GM18499 (cell line): ENCODE results near the gene ITSN1.
"Not testable (repeated sequence)": the region's sequence is repeated elsewhere in the genome, so short reads cannot be mapped to it uniquely, and the experiment has no call there.

Experiments
- ATAC-seq: cut with Tn5 transposase; IDR thresholded peaks from one replicate; pipeline ENCODE4 v1.9.1; 2021; ENCODE audit warnings: moderate number of reproducible peaks; ENCODE audit not compliant: insufficient read depth, unreplicated experiment

Gene ITSN1

DNA sequence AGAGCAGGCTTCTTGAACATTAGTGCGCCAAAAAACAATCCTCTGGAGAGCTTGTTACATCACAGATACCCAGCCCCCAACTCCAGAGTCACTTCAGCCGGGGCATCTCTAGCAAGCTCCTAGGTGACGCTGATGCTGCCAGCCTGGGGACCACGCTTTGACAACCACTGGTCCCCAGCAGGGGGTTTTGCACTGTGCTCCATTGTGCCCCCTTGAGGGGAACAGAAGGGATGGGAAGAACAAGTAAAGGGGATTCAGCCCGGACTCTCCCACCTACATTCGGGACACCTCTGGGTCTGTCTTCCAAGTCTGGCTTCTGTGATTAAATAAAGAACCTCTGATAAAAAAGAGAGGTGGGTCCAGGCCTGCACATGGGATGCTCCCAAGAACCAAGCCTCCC is 212.9 kb downstream of the ITSN1 start:
- no peak for ATAC-seq

DNA sequence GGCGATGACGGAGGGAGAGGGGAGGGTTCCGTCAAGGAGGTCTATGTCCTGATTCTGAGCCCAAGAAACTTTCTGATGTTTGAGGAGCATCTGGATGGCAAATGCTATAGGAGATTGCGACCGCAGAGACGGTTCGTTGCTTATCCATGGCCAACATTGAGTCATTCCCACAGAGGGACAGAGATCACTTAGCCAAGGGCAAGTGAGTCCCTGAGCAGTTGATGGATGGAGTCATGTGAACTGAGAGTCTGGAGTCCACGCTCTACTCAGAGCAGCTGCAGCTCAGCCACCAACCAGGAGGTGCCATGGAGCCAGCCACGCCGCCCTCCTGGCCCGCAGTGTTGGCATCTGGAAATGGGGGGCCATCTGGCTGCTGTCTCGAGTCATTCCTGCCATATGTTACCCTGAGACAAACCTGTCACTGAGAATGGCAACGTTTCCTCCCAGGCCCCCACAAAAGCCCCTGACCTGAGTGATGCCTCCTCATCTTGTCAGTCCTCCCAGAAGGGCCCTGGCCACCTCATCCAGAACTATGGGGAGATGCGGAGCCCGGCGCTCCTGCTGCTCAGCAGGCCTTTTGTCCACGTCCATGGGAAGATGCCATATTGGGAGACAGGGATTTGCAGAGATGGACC is 214.7 kb downstream of the ITSN1 start:
- no peak for ATAC-seq

DNA sequence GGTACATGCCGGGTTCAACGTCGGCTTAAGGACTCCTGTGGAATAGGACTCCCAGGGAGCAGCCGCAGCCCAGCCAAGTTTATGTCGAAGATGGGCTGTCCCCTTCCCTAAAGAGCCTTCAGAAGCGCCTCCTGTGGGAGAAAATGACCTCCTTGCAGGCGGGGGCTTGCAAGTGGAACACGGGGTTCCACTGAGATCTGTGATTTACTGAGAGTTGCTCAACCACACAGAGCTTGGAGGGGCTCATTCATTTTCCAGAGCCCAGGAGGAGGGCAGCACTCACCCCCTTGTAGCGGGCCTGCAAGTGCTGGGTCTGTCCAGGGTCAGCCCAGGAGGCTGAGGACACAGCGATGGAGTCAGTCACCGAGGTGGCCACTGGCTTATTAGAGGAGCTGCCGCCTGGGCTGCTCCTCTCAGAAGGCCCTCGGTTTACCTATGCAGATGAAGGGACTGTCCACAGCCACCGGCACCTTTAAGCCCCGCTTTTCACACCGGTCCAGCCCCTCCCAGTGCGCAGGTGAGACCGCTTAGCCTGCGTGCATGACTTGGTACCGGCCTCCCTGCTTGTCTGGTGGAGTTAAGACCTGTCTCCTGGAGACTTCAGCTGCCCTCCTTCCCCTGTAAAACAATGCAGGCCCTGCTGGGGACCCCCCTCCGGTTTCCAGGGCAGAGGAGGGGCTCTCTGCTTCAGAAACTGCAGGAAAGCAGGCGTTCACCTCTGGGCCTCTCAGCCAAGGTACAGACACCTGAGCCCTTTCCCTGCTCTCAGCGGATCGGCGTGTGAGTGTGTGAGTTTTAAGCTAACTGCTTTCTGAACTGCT is 215.8 kb downstream of the ITSN1 start:
- no peak for ATAC-seq

DNA sequence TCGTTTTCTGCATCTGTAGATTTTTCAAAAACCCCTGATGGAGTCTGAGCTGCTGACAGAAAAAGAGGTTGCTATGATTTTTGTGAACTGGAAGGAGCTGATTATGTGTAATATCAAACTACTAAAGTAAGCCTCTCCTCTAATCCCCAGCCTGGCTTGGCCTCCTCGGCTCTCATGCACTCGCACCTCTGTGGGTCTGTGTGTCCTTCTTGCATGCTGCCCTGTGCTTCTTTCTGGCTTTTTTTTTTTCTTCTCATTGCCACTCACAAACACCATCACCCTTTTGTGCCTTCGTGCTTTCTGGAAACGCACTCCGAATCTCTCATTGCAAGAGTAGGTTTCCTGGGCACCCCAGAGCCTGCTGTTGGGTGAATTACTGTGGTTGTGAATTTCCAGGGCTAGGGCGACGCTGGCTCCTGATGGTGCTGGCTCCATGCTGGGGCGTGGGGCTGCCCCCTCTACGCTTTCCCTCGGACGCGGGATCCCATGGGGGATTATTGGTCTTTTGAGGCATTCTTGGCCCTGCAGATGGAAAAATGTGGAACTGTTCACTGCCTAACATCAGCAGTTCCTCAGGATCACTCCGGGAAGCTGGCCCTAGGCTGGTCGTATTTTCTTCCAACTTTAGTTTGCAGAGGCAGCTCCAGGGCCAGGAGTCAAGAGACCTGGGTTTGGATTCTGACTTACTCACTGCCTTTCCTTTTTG is 216.5 kb downstream of the ITSN1 start:
- no peak for ATAC-seq

DNA sequence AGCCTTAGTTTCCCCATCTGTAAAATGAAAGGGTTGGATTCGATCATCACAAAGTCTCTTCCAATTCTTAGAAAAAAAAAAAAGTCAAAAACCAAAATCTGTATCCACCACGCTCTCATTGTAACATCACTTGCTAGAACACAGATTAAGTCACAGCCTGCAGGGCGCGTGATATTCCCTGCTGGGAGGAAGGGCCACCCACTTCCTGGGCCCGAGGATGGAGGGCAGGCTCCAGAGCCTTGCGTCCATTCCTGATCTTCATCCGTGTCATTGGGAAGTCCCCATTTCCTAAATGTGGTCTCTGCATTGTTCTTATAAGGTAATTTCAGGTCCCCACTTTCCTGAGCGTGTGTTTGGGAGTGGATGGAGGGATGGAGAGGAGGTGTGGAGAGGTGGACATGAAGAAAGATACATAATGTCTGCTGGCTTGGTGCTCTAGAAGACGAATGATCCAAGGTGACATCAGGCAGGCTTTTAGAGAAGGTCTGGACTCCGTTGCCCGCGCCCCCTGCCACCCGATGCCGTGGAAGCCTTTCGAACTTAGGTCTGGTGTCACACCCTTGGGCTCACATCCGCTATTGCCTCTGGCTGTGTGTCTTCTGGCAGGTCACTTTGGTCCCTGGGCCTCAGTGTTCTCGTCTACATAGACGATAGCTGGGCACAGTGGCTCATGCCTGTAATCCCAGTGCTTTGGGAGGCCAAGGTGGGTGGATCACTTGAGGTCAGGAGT is 217.2 kb downstream of the ITSN1 start:
- ATAC-seq: no peak

DNA sequence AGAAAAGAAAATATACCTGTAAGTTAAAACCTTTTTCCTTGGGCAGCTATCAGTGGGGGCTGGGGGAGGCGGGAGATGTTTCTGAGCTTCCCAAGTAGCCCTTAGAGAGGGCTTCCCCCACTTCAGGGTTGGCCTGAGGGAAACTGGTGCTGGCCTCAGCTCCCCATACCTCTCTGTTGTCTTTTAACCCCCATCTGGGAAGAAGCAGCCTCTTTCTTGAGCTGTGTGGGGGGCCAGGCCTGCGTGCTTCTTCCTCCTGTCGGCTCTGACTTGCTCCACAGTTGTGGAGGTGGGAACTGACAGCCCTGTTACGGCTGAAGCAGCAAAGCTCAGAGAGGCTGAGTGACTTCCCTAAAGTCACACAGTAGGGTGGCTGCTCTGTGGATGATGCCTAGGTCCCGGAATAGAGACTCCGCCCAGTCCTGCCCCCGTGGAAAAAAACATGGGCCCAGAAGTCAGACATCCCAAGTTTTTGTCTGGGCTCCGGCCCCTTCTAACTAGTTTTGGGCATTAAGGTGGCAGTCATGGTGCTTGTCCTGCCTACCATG is 218.1 kb downstream of the ITSN1 start:
- no peak for ATAC-seq

DNA sequence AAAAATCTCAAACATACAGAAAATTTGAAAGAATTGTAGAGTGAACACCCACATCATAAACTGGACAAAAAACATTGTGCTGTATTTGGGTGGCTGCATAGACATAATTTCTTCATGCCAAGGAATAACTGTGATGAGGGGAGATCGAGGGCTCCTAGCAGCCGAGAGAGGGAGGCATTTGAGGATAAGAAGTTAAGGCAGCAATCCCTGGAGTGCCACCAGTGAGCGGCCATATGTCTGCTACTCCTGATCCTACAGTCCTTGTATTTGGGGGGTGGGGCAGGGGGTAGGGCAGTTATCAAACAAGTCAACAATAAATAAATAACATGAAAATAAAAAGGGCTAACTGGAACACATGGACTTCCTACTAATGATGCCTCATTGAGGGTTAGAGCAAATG is 218.8 kb downstream of the ITSN1 start:
- ATAC-seq: no peak

DNA sequence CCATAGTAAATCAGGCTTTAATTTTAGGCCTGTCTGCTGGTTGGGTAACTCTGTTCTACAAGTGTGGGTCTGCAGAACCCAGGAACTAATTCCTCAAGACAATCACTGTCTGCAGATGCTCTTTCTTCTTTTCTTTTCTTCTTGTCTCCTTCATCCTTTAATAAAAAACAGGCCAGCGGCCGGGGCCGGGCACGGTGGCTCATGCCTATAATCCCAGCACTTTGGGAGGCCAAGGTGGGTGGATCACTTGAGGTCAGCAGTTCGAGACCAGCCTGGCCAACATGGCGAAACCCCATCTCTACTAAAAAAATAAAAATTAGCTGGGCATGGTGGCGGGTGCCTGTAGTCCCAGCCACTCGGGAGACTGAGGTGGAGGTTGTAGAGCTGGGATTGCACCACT is 220.9 kb downstream of the ITSN1 start:
- not testable (repeated sequence) for ATAC-seq

DNA sequence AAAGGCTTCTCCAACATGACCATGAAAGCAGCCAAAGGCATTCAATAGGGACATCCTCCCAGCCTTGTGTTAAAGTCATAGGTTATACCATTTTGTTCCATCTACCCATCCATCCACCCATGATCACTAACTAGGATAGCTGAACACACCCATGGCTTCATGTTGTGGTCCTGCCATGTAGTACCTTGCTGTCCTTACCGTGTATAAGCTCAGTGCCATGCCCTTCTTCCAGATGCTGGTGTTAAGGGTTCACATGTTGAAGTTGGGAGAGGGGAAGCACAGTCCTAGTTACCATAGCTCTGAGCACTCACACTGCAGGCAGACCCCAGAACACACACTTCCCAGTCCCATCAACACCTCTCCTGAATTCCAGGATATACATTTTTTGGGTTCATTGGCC is 221.8 kb downstream of the ITSN1 start:
- ATAC-seq: no peak

DNA sequence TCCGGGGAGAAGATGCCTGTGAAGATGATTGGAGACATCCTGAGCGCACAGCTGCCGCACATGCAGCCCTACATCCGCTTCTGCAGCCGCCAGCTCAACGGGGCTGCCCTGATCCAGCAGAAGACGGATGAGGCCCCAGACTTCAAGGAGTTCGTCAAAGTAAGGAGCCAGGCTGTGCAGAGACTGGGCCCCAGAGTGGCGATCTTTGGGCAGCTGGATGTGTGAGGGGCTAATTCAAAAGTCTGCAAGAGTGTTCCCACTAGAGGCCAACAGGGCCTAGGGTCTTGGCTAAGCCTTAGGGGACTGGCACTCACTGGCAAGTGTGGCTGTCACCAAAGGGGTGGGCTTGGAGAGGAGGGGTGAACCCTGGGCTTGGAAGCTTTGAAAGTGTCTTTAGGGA is 222.9 kb downstream of the ITSN1 start:
- ATAC-seq: no peak

DNA sequence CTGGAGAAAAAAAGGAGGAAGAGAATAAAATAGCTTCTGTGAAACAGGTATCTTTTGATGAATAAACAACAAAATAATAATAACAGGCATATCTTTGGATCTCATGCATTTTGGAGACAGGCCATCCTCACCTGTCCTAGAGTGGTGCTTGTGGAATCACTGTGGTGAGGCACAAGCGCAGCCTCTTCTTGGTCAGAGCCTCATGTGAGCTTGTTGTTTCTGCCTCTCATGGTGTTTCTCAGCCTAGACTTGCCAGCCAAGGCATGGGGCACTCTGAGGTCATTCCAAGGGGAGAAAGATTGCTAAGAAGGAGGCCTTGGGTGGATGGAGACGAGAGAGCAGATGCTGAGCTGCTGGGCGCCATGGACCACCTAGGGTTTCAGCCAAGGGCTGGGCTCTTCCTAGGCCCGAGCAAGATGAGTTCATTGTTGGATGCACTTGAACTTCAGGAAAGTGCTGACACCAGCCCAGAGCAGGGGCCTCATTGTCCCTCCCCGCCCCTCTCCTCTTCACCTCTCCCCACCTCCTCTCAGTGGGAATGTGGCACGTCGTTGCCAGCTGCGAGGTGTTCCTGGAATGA is 223.8 kb downstream of the ITSN1 start:
- ATAC-seq: no peak

DNA sequence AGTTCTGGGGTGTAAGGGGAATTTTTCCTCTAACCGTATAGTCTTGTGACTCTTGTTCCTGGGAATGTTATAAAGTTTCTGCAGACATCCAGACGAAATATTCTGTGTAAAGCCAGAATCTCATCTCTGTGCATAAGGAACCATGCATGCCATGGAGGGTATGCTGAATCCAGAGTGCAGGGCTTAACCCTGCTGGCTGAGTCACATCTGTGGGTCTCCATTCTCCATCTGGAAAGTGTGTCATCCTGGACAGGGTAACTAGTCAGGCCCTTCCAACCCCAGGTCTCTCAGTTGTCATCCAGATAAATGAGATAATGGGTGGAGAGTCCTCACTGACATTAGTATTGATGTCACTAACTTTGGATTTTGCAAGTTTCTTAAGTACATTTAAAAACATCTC is 224.5 kb downstream of the ITSN1 start:
- ATAC-seq: no peak

DNA sequence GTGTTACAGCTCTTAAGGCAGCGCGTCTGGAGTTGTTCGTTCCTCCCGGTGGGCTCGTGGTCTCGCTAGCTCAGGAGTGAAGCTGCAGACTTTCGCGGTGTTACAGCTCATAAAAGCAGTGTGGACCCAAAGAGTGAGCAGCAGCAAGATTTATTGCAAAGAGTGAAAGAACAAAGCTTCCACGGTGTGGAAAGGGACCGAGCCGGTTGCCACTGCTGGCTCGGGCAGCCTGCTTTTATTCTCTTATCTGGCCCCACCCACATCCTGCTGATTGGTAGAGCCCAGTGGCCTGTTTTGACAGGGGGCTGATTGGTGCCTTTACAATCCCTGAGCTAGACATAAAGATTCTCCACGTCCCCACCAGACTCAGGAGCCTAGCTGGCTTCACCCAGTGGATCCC is 225.6 kb downstream of the ITSN1 start:
- not testable (repeated sequence) for ATAC-seq

DNA sequence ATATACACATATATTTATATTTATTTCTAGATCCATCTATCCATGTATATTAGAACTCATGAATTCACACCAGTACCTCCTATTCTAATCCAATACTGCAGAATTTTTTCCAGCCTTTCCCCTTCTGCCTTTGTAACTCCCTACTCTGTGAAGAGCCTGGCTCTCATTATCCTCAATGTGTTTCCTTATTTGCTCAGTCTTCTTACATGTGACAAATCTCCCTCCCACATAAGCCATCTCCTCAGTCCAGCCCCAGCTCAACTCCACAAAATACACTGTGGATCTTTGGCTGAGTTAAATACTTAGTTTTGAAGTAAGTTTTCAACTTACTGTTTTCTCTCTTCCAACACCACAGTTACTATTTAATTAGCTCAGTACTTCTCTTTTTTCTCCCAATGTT is 227.6 kb downstream of the ITSN1 start:
- ATAC-seq: no peak

DNA sequence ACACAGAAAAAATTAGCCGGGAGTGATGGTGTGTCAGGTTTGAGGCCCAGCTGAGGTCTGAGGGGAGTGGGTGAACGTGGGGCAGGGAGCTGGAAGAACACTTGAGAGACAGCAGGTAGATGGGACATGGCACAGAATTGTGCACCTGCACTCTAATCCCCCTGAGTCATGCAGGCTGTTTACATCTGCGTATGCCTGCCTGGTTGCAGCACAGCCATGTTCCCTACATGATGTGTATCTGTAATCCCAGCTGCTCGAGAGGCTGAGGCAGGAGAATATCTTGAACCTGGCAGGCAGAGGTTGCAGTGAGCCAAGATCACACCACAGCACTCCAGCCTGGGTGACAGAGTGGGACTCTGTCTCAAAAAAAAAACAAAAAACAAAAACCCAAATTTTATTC is 228.5 kb downstream of the ITSN1 start:
- no peak for ATAC-seq

DNA sequence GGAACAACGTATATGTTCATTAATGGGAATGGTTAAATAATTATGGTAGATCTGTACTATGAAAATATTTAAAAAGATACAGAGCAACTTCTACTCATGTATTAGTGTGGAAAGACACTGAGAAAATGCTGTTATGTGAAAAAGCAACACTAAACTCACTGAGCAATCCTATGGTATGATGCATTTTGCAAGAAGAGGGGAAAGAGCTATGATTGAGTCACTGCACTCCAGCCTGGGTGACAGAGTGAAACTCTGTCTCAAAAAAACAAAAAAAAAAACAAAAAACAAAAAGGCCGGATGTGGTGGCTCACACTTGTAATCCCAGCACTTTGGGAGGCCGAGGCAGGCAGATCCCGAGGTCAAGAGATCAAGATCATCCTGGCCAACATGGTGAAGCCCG is 228.9 kb downstream of the ITSN1 start:
- ATAC-seq: no peak

DNA sequence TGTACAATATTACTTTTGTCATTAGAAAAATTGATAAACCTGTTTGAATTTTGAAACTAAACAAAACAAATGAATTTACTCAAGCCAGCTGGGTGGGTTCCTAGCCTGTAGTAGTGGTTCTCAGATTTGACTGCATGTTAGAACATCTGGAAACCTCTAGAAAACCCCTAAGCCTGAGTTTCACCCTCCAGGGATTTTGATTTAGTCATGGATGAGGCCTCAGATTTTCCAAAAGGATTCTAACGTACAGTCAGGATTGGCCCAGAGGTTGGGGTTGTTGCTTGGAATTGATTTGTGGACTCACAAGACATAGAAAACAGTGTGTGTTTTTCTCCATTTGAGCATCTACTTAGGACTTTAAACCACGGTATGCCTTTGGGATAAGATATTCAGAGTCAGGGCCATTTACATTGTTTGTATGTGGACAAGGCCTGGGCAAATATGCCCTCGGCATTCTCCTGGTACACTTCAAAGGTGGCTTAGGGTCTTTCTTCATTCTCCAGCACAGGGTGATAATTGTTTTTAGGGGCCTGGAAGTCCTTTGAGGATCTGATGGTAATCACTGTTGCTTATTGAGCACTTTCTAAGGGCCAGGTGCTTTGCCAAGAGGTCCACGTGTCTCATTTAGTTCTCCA is 230.7 kb downstream of the ITSN1 start:
- ATAC-seq: no peak

DNA sequence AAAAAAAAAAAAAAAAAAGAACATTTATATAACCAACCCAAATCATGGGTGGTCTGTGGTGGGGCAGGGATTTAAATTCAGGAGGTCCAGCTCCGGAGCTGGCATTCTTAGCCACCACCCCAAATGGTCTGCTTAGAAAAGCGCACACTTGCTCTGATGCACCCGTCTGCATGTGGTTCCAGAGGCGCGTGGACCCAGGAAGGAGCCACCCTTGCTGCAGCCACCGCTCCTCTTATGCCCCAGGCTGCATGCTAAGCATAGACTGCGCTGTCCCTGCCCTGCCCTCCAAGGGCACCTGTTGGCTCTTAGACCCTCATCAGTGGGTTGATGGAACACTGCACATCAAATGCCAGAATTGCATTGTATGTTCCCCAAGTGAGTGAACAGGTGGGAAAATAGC is 231.9 kb downstream of the ITSN1 start:
- no peak for ATAC-seq

DNA sequence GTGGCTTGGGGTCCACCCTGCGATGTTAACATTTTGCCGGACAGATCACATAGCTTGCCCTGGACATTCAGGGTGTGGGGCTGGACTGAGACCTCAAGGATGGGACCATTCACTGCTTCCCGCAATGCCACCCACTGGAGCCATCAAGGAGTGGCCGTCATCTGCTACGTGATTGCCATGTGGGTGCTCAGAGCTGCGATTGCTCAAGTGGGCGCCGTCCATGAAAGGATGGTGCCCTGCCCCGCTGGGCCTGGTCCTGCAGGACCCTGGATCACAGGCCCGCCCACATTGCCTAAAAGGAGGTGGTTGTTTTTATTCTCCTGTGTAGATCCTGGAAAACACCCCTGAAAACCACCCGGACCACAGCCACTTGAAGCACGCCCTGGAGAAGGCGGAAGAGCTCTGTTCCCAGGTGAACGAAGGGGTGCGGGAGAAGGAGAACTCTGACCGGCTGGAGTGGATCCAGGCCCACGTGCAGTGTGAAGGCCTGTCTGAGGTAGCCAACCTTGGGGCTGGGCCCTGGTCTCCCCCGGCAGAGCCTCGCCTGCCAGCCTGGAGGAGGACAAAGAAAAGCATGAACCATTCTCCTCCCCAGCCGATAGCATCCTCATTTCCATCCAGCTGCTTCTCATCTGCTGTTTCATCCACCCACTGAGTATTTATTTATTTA is 232.9 kb downstream of the ITSN1 start:
- no peak for ATAC-seq
